Fibroblast of lung (primary cell): ENCODE results near the gene FCGR3A. TPM values are rescaled to one million over a fixed set of nuclear protein-coding genes. Genes with fewer than 3 reads are reported as not detected.

Source experiments
- DNase-seq, 2 donors: peaks; one replicate each; pipeline versions ENCODE4 v3.0.0 to v3.0.0-alpha.2; 2010; ENCODE audit warnings: low read depth in 2 of 2
- H2AFZ ChIP-seq: 2 replicates; pipeline ENCODE4 v1.5.1; 2012; ENCODE audit warnings: low read length, control low read depth, inconsistent platforms
- H3K27ac ChIP-seq: 2 replicates; pipeline ENCODE4 v1.5.1; 2011; ENCODE audit warnings: low read length, control low read depth; ENCODE audit not compliant: insufficient read depth
- H3K27me3 ChIP-seq: 2 replicates; pipeline ENCODE4 v1.5.1; 2011; ENCODE audit warnings: mild to moderate bottlenecking, low read length; ENCODE audit not compliant: control insufficient read depth, insufficient read depth
- H3K36me3 ChIP-seq: 2 replicates; pipeline ENCODE4 v1.5.1; 2011; ENCODE audit warnings: low read length; ENCODE audit not compliant: control insufficient read depth, insufficient read depth
- H3K4me1 ChIP-seq: 2 replicates; pipeline ENCODE4 v1.5.1; 2011; ENCODE audit warnings: low read length; ENCODE audit not compliant: control insufficient read depth, insufficient read depth; ENCODE audit errors: extremely low read depth
- H3K4me2 ChIP-seq: 2 replicates; pipeline ENCODE4 v1.5.1; 2011; ENCODE audit warnings: low read length, control low read depth; ENCODE audit not compliant: insufficient read depth; ENCODE audit errors: extremely low read depth
- H3K4me3 ChIP-seq, 4 experiments: fragments of 200-600 bp in 1 of 4; sonication (generic) in 1 of 4; replicated peaks in 1 of 4; 2 replicates each; pipeline ENCODE4 v1.5.1; 2011 to 2016; ENCODE audit warnings: low read length in 4 of 4, low read depth in 3 of 4, mild to moderate bottlenecking in 3 of 4, control low read depth in 2 of 4, inconsistent platforms in 1 of 4, mixed read lengths in 1 of 4; ENCODE audit not compliant: insufficient read depth in 1 of 4; ENCODE audit errors: control extremely low read depth in 1 of 4
- H3K79me2 ChIP-seq: 2 replicates; pipeline ENCODE4 v1.5.1; 2012; ENCODE audit warnings: mild to moderate bottlenecking, low read length, inconsistent platforms; ENCODE audit not compliant: control insufficient read depth, insufficient read depth
- H3K9ac ChIP-seq: 2 replicates; pipeline ENCODE4 v1.5.1; 2011; ENCODE audit warnings: mild to moderate bottlenecking, low read length, control low read depth; ENCODE audit not compliant: insufficient read depth
- H3K9me3 ChIP-seq: 2 replicates; pipeline ENCODE4 v1.5.1; 2012; ENCODE audit warnings: low read depth, low read length; ENCODE audit not compliant: control insufficient read depth, insufficient read depth
- H4K20me1 ChIP-seq: 2 replicates; pipeline ENCODE4 v1.5.1; 2011; ENCODE audit warnings: low read length; ENCODE audit not compliant: control insufficient read depth, insufficient read depth; ENCODE audit errors: extremely low read depth
- EZH2 ChIP-seq: IDR thresholded peaks from 2 replicates; pipeline ENCODE4 v1.5.1; 2012; ENCODE audit warnings: low read length, control low read depth, mild to moderate bottlenecking; ENCODE audit errors: missing control alignments
- polyA plus RNA-seq, 2 donors: library from polyadenylated mRNA; depleted of rRNA in 1 of 2; stranded (reverse) in 1 of 2; unstranded in 1 of 2; fragments of >200 nt; gene quantifications; 2 replicates each; pipeline ENCODE4 v1.2.1, GENCODE V29; 2011 to 2012; ENCODE audit warnings: missing spikeins in 1 of 2
- total RNA-seq: library from RNA; depleted of rRNA; stranded (reverse); fragments of >200 nt; gene quantifications from 2 replicates; pipeline ENCODE4 v1.2.1, GENCODE V29; 2014
- TF ChIP-seq, protein P1 (sequence below), 2 donors: IDR thresholded peaks in 1 of 2; conservative IDR thresholded peaks in 1 of 2; 1 replicate in 1 of 2; 2 replicates in 1 of 2; pipeline ENCODE4 v1.5.1; 2011 to 2012; ENCODE audit warnings: low read length in 2 of 2, control low read depth in 1 of 2, inconsistent platforms in 1 of 2, low read depth in 1 of 2, mild to moderate bottlenecking in 1 of 2

FCGR3A gene
- total and polyA plus RNA-seq, 2 donors (not counting 1 experiment from before 2014, with no cell fraction given): not detected

GRCh38 chr1:161497961-161498360 lies 51.7 kb downstream of the FCGR3A start:
- Histone ChIP-seq H3K9me3 (no peaks in the 10 kb centered on the region), H3K36me3 (no peaks in the 10 kb centered on the region), H4K20me1 (no peaks in the 10 kb centered on the region), H3K27me3 (peaks cover 2% of the 10 kb centered on the region), H3K4me1 (no peaks in the 10 kb centered on the region), H3K9ac (no peak overlapping the region), H3K4me3 (no peak overlapping the region), H3K4me2 (no peak overlapping the region), H3K79me2 (no peaks in the 10 kb centered on the region), H3K27ac (no peak overlapping the region), H2AFZ (no peak overlapping the region)
- DNase-seq: no peak
- TF ChIP-seq EZH2: no peak
- TF ChIP-seq, protein P1, sequence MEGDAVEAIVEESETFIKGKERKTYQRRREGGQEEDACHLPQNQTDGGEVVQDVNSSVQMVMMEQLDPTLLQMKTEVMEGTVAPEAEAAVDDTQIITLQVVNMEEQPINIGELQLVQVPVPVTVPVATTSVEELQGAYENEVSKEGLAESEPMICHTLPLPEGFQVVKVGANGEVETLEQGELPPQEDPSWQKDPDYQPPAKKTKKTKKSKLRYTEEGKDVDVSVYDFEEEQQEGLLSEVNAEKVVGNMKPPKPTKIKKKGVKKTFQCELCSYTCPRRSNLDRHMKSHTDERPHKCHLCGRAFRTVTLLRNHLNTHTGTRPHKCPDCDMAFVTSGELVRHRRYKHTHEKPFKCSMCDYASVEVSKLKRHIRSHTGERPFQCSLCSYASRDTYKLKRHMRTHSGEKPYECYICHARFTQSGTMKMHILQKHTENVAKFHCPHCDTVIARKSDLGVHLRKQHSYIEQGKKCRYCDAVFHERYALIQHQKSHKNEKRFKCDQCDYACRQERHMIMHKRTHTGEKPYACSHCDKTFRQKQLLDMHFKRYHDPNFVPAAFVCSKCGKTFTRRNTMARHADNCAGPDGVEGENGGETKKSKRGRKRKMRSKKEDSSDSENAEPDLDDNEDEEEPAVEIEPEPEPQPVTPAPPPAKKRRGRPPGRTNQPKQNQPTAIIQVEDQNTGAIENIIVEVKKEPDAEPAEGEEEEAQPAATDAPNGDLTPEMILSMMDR (conservative IDR thresholded peaks at IDR 0.05 in 1 of 2, IDR thresholded peaks at IDR 0.05 in 1 of 2; ENCODE audit: low read depth in 1 of 2, low read length in 2 of 2): no peak

GRCh38 chr1:161495490-161495889 lies 54.1 kb downstream of the FCGR3A start:
- no peak overlapping the region for H2AFZ ChIP-seq
- TF ChIP-seq EZH2: no peak
- TF ChIP-seq, protein P1 (conservative IDR thresholded peaks at IDR 0.05 in 1 of 2, IDR thresholded peaks at IDR 0.05 in 1 of 2; ENCODE audit: low read depth in 1 of 2, low read length in 2 of 2): no peak
- no peak overlapping the region for H3K27ac ChIP-seq
- H3K36me3 ChIP-seq: no peaks in the 10 kb centered on the region
- H3K9ac ChIP-seq: no peak overlapping the region
- H3K9me3 ChIP-seq: no peaks in the 10 kb centered on the region
- H4K20me1 ChIP-seq: no peaks in the 10 kb centered on the region
- no peaks in the 10 kb centered on the region for H3K79me2 ChIP-seq
- no peak overlapping the region for H3K4me3 ChIP-seq
- peaks cover 4% of the 10 kb centered on the region for H3K27me3 ChIP-seq
- H3K4me2 ChIP-seq: no peak overlapping the region
- DNase-seq: no peak
- H3K4me1 ChIP-seq: no peaks in the 10 kb centered on the region

- no peak overlapping the region for H3K27ac ChIP-seq
- H2AFZ ChIP-seq: no peak overlapping the region
- H3K36me3 ChIP-seq: no peaks in the 10 kb centered on the region
- no peak overlapping the region for H3K9ac ChIP-seq
- no peak for TF ChIP-seq EZH2
- TF ChIP-seq, protein P1 (conservative IDR thresholded peaks at IDR 0.05 in 1 of 2, IDR thresholded peaks at IDR 0.05 in 1 of 2; ENCODE audit: low read depth in 1 of 2, low read length in 2 of 2): no peak
- DNase-seq: no peak
- no peaks in the 10 kb centered on the region for H4K20me1 ChIP-seq
- no peaks in the 10 kb centered on the region for H3K4me1 ChIP-seq
- H3K9me3 ChIP-seq: no peaks in the 10 kb centered on the region
- H3K79me2 ChIP-seq: no peaks in the 10 kb centered on the region
- H3K27me3 ChIP-seq: peaks cover 6% of the 10 kb centered on the region
- H3K4me2 ChIP-seq: no peak overlapping the region
- no peak overlapping the region for H3K4me3 ChIP-seq
These were observed 55.4 kb downstream of the FCGR3A start for GRCh38 chr1:161494091-161494735.
